Breast epithelium (tissue), 3 donors: ENCODE results near the gene PDZRN3.

ENCODE experiments used
- POLR2A ChIP-seq: fragments of 450-650 bp; IDR thresholded peaks from one replicate; pipeline ENCODE4 v1.6.1; 2016; ENCODE audit warnings: antibody characterized with exemption, mild to moderate bottlenecking, moderate library complexity
- POLR2AphosphoS5 ChIP-seq, 3 donors: sonication (generic); formaldehyde crosslinking; IDR thresholded peaks; one replicate each; pipeline ENCODE4 v1.6.1; 2017; ENCODE audit warnings: antibody characterized with exemption in 3 of 3
- TF ChIP-seq, protein P1 (sequence below), 3 donors: fragments of 450-650 bp; IDR thresholded peaks; one replicate each; pipeline ENCODE4 v1.5.1; 2016 to 2017; ENCODE audit warnings: antibody characterized with exemption in 3 of 3, mild to moderate bottlenecking in 3 of 3, moderate library complexity in 3 of 3

DNA sequence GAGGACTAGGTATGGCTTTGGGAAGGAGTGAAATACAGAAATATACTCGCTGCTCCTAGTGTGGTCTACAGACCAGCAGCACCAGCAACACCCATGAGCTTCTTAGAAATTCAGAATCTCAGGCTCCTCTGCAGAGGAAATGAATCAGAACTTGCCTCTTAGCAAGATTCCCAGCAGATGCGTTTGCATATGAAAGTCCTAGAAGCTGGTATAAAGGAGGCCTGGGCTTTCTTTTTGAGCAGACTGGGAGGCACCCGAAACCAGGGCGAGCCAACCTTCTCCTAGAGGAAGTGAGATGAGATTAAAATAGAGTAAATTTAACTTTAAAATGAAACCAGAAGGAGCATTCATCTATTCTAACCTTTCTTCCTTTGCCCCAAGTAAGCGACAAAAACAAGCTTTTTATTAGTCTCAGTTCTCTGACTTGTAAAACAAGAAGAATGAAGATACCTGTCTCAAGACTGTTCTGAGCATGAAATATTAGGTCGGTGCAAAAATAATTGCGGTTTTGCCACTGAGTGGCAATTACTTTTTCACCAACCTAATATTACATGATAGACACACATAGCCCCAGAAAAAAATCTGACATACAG, 140.0 kb downstream of the PDZRN3 start:
- TF ChIP-seq, protein P1, sequence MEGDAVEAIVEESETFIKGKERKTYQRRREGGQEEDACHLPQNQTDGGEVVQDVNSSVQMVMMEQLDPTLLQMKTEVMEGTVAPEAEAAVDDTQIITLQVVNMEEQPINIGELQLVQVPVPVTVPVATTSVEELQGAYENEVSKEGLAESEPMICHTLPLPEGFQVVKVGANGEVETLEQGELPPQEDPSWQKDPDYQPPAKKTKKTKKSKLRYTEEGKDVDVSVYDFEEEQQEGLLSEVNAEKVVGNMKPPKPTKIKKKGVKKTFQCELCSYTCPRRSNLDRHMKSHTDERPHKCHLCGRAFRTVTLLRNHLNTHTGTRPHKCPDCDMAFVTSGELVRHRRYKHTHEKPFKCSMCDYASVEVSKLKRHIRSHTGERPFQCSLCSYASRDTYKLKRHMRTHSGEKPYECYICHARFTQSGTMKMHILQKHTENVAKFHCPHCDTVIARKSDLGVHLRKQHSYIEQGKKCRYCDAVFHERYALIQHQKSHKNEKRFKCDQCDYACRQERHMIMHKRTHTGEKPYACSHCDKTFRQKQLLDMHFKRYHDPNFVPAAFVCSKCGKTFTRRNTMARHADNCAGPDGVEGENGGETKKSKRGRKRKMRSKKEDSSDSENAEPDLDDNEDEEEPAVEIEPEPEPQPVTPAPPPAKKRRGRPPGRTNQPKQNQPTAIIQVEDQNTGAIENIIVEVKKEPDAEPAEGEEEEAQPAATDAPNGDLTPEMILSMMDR (IDR thresholded peaks at IDR 0.05): no peak
- TF ChIP-seq POLR2A (no peak), POLR2AphosphoS5 (IDR thresholded peaks at IDR 0.05) (no peak)
